ENCODE results near the gene LCP1.

LCP1 gene

GRCh38 chr13:46210362-46211083, 28.5 kb upstream of the LCP1 start:
- TF ChIP-seq, protein P1, sequence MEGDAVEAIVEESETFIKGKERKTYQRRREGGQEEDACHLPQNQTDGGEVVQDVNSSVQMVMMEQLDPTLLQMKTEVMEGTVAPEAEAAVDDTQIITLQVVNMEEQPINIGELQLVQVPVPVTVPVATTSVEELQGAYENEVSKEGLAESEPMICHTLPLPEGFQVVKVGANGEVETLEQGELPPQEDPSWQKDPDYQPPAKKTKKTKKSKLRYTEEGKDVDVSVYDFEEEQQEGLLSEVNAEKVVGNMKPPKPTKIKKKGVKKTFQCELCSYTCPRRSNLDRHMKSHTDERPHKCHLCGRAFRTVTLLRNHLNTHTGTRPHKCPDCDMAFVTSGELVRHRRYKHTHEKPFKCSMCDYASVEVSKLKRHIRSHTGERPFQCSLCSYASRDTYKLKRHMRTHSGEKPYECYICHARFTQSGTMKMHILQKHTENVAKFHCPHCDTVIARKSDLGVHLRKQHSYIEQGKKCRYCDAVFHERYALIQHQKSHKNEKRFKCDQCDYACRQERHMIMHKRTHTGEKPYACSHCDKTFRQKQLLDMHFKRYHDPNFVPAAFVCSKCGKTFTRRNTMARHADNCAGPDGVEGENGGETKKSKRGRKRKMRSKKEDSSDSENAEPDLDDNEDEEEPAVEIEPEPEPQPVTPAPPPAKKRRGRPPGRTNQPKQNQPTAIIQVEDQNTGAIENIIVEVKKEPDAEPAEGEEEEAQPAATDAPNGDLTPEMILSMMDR (IDR thresholded peaks at IDR 0.05; ENCODE audit: low read depth, low read length) = no peak
- no peak overlapping the region for H3K4me3 ChIP-seq (ENCODE audit: low read depth, low read length)
- no peak for DNase-seq (ENCODE audit: low read depth, low spot score)
- in situ Hi-C loops (cut with HindIII; ENCODE audit: low sequenced_read_pairs) = no loop called here

GRCh38 chr13:46207828-46208227, 25.9 kb upstream of the LCP1 start:
- no peak for DNase-seq (ENCODE audit: low read depth, low spot score)
- TF ChIP-seq, protein P1 (IDR thresholded peaks at IDR 0.05; ENCODE audit: low read depth, low read length) = no peak
- H3K4me3 ChIP-seq (ENCODE audit: low read depth, low read length) = no peak overlapping the region
- in situ Hi-C loops (cut with HindIII; ENCODE audit: low sequenced_read_pairs) = no loop called here

DNA sequence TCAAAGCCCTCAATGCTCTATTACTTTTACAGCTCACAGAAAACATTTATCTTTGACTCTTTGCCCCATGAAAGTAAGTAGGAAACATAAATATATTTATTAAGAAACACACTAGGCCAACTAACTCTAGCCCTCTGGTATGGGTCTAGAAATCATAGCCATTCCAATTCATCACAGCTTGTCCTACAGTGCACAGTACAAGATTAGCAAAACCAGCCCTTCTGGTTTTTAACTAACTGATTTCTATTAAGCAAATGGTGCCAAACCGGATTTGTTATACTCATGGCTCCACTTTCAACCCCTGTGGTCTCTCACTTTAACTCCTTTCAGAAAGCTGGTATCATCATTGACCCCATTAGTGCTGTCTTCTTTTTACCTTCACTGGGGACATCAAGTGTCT, 24.2 kb upstream of the LCP1 start:
- TF ChIP-seq, protein P1 (IDR thresholded peaks at IDR 0.05; ENCODE audit: low read depth, low read length) = no peak
- DNase-seq (ENCODE audit: low read depth, low spot score) = no peak
- in situ Hi-C loops (cut with HindIII; ENCODE audit: low sequenced_read_pairs) = no loop called here
- H3K4me3 ChIP-seq (ENCODE audit: low read depth, low read length) = no peak overlapping the region

- no peak overlapping the region for H3K4me3 ChIP-seq (ENCODE audit: low read depth, low read length)
- no peak for DNase-seq (ENCODE audit: low read depth, low spot score)
- TF ChIP-seq, protein P1 (IDR thresholded peaks at IDR 0.05; ENCODE audit: low read depth, low read length) = no peak
- in situ Hi-C loops (cut with HindIII; ENCODE audit: low sequenced_read_pairs) = no loop called here
Observed at GRCh38 chr13:46202966-46203365, 21.0 kb upstream of the LCP1 start.

DNA sequence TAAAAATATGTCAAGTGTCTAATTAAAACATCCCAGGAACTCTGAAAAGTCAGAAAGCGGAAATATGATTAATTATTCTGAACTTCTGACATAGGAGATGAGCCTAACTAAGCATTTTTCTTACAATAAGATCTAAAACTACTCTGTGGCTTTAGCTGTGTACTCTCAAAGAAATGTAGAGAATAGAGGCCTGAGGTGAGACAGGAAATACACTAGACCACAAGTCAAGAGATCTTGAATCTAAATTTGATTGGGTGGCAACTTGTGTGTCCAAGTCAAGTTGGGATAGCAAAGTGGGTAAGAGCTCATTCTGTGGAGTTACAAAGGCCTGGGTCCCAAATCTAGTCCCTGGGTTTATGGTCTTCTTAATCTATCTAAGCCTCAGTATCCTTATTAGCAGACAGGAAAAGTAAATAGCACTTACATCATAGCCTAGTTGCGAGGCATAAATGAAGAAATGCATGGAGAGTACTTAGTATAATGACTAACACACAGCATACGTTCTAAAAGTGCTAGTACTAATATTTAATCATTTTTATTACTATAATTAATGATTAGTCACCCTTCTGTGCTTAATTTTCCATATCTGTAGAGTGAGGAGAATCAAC, 20.3 kb upstream of the LCP1 start:
- H3K4me3 ChIP-seq (ENCODE audit: low read depth, low read length) = no peak overlapping the region
- no peak for DNase-seq (ENCODE audit: low read depth, low spot score)
- TF ChIP-seq, protein P1 (IDR thresholded peaks at IDR 0.05; ENCODE audit: low read depth, low read length) = no peak
- in situ Hi-C loops (cut with HindIII; ENCODE audit: low sequenced_read_pairs) = no loop called here

DNA sequence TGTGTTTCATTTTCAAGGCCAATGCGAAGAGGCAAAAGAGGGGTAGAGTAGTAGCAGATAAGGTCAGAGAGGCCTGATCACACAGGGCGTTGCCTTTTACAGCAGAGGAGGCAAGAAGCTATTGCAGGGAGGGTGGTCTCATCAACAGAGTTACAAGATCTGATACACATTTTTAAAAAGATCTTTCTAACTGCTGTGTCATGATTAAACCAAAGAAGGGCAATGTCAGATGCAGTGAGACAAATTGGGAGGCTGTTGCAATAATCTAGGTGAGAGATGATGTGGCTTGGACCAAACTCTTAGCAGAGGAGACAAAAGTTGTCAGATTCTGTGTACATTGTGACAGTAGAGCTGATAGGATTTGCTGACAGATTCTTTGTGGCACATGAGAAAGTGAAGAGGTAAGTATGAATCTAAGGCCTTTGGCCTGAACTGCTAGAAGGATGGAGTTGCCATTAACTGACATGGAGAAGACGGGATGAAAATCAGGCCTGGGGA, 16.8 kb upstream of the LCP1 start:
- TF ChIP-seq, protein P1 (IDR thresholded peaks at IDR 0.05; ENCODE audit: low read depth, low read length) = no peak
- no peak for DNase-seq (ENCODE audit: low read depth, low spot score)
- in situ Hi-C loops (cut with HindIII; ENCODE audit: low sequenced_read_pairs) = no loop called here
- H3K4me3 ChIP-seq (ENCODE audit: low read depth, low read length) = no peak overlapping the region
